Measurements from ENCODE around the gene NCKAP1. TPM values are rescaled to one million over a fixed set of nuclear protein-coding genes. Genes with fewer than 3 reads are reported as not detected.

The NCKAP1 gene
- total and polyA plus RNA-seq, 10 of the 15 experiments (the other 5 are each of a cell fraction or from before 2014, with no cell fraction given) = 0.11 to 1.5 (median 0.52) TPM

DNA sequence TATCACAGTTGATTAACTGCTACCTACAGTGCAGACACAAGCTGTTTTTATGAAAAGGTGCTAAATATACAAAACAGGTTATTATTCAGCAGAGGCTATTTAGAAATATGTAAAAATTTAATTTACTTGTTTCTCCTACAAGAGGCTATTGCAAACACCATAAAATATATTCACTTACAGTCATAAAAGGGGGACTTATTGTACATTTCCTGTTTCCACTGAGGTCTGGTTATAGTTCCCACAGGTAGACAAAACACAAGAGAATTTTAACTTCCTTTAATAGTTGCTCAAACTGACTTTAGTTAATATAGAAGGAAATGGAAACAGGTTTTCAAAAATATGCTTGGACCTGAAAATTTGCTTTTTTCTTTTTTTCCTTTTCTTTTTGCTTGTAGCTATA, 131.8 kb downstream of the NCKAP1 start:
- no peak for DNase-seq (ENCODE audit: low read depth, low spot score)
- ATAC-seq = no peak
- Histone ChIP-seq H2AFZ (ENCODE audit: control insufficient read depth, low read depth, low read length) (no peak overlapping the region), H3K9me3 (replicated peaks; ENCODE audit: control insufficient read depth, insufficient read depth, low read length) (no peaks in the 10 kb centered on the region), H4K20me1 (ENCODE audit: control insufficient read depth, insufficient read depth) (no peaks in the 10 kb centered on the region), H3K4me2 (ENCODE audit: control insufficient read depth, insufficient read depth) (no peak overlapping the region), H3K4me3 (no peak overlapping the region), H3K4me1 (ENCODE audit: control insufficient read depth, insufficient read depth, low read length) (no peaks in the 10 kb centered on the region), H3K27me3 (replicated peaks in 1 of 2; ENCODE audit: control insufficient read depth in 2 of 2, insufficient read depth in 2 of 2, low read length in 1 of 2) (no peaks in the 10 kb centered on the region), H3K79me2 (ENCODE audit: control insufficient read depth, insufficient read depth, low read length) (no peaks in the 10 kb centered on the region), H3K9ac (ENCODE audit: control insufficient read depth, insufficient read depth, low read length) (no peak overlapping the region), H3K36me3 (ENCODE audit: control insufficient read depth in 2 of 2, insufficient read depth in 2 of 2, low read length in 1 of 2) (no peaks in the 10 kb centered on the region), H3K27ac (ENCODE audit: control insufficient read depth, insufficient read depth) (no peak overlapping the region)
- in situ Hi-C loops (cut with MboI) (no loop called here), intact Hi-C loops (cut with micrococcal nuclease; ENCODE audit: unreplicated experiment) (no loop called here)
- no peak for TF ChIP-seq GATAD2B (conservative IDR thresholded peaks at IDR 0.05; ENCODE audit: low read depth)
- no peak for TF ChIP-seq SMAD1 (IDR thresholded peaks at IDR 0.05; ENCODE audit: low read depth, partially characterized antibody)
- TF ChIP-seq BHLHE40 (IDR thresholded peaks at IDR 0.05; ENCODE audit: borderline replicate concordance in 1 of 2, low read depth in 2 of 2, low read length in 1 of 2) = no peak
- no peak for TF ChIP-seq NFIC (IDR thresholded peaks at IDR 0.05; ENCODE audit: low read depth, low read length)
- TF ChIP-seq CBX3 (IDR thresholded peaks at IDR 0.05; ENCODE audit: borderline replicate concordance, low read depth) = no peak
- TF ChIP-seq SUPT20H (IDR thresholded peaks at IDR 0.05; ENCODE audit: borderline replicate concordance, control insufficient read depth, low read depth, low read length) = no peak
- TF ChIP-seq, protein P1, sequence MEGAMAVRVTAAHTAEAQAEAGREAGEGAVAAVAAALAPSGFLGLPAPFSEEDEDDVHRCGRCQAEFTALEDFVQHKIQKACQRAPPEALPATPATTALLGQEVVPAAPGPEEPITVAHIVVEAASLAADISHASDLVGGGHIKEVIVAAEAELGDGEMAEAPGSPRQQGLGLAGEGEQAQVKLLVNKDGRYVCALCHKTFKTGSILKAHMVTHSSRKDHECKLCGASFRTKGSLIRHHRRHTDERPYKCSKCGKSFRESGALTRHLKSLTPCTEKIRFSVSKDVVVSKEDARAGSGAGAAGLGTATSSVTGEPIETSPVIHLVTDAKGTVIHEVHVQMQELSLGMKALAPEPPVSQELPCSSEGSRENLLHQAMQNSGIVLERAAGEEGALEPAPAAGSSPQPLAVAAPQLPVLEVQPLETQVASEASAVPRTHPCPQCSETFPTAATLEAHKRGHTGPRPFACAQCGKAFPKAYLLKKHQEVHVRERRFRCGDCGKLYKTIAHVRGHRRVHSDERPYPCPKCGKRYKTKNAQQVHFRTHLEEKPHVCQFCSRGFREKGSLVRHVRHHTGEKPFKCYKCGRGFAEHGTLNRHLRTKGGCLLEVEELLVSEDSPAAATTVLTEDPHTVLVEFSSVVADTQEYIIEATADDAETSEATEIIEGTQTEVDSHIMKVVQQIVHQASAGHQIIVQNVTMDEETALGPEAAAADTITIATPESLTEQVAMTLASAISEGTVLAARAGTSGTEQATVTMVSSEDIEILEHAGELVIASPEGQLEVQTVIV (IDR thresholded peaks at IDR 0.05; ENCODE audit: borderline replicate concordance, partially characterized antibody) = no peak
- no peak for TF ChIP-seq HDGF (IDR thresholded peaks at IDR 0.05)
- no peak for TF ChIP-seq SMC3 (IDR thresholded peaks at IDR 0.05; ENCODE audit: borderline replicate concordance, low read length)
- TF ChIP-seq LARP7 (IDR thresholded peaks at IDR 0.05) = no peak
- TF ChIP-seq TCF3 (IDR thresholded peaks at IDR 0.05; ENCODE audit: borderline replicate concordance, insufficient read depth, low read depth, low read length) = no peak
- TF ChIP-seq IRF4 (IDR thresholded peaks at IDR 0.05; ENCODE audit: low read depth, low read length) = no peak
- TF ChIP-seq NFYA (IDR thresholded peaks at IDR 0.05; ENCODE audit: borderline replicate concordance, low read depth, low read length) = no peak
- no peak for TF ChIP-seq RELA (IDR thresholded peaks at IDR 0.05; ENCODE audit: borderline replicate concordance, partially characterized antibody)
- TF ChIP-seq PAX8 (IDR thresholded peaks at IDR 0.05) = no peak
- TF ChIP-seq ZZZ3 (IDR thresholded peaks at IDR 0.05; ENCODE audit: control insufficient read depth, insufficient read length, low read depth) = no peak
- no peak for TF ChIP-seq RFX5 (IDR thresholded peaks at IDR 0.05; ENCODE audit: low read depth, low read length)
- no peak for TF ChIP-seq FOS (IDR thresholded peaks at IDR 0.05; ENCODE audit: borderline replicate concordance, extremely low read depth, insufficient read length)
- TF ChIP-seq EP300 (IDR thresholded peaks at IDR 0.05; ENCODE audit: borderline replicate concordance in 1 of 2, control insufficient read depth in 1 of 2, low read depth in 2 of 2, low read length in 2 of 2) = no peak
- TF ChIP-seq POLR2A (IDR thresholded peaks at IDR 0.05; ENCODE audit: low read depth, low read length) = no peak
- FAIRE-seq = no peak
- ChIA-PET POLR2A (no interaction called here), CTCF (no interaction called here), RAD21 (ENCODE audit: unreplicated experiment) (no interaction called here), SMC1A (ENCODE audit: uncharacterized antibody, unreplicated experiment) (interaction anchor here (0.6 to 1.4 kb wide), 4 partner anchors 13 to 721 kb away, joined by 3 to 5 read pairs (median 4); no protein-coding TSS in a partner anchor)
- no TSS peak for BruUV-seq (replicated peaks)
